Activated T-helper 17 cell treated with anti-CD3 and anti-CD28 coated beads, Interleukin-2, amount 50 U/mL, for 72 hours (primary cell): Measurements from ENCODE around the gene KXD1. TPM values are rescaled to one million over a fixed set of nuclear protein-coding genes. Genes with fewer than 3 reads are reported as not detected.
"Not testable (repeated sequence)": the region's sequence is repeated elsewhere in the genome, so short reads cannot be mapped to it uniquely, and the experiment has no call there.

Experiments used
- ATAC-seq: fragments of 150-1000 bp; cut with Tn5 transposase; replicated peaks from 2 replicates; pipeline ENCODE4 v1.10.0; 2021; ENCODE audit warnings: mild to moderate bottlenecking, moderate library complexity
- H3K27ac Mint-ChIP-seq: one replicate; pipeline ENCODE4 v1.8.0; 2022; ENCODE audit warnings: mixed read lengths
- H3K27me3 Mint-ChIP-seq: one replicate; pipeline ENCODE4 v1.8.0; 2022; ENCODE audit warnings: mixed read lengths
- H3K36me3 Mint-ChIP-seq: one replicate; pipeline ENCODE4 v1.8.0; 2022; ENCODE audit warnings: low read depth, mild to moderate bottlenecking, mixed read lengths
- H3K4me1 Mint-ChIP-seq: one replicate; pipeline ENCODE4 v1.8.0; 2022; ENCODE audit warnings: mixed read lengths
- H3K4me3 Mint-ChIP-seq: one replicate; pipeline ENCODE4 v1.8.0; 2022; ENCODE audit warnings: mild to moderate bottlenecking, mixed read lengths
- H3K9me3 Mint-ChIP-seq: one replicate; pipeline ENCODE4 v1.8.0; 2022; ENCODE audit warnings: mixed read lengths
- total RNA-seq, 2 donors: library from RNA; stranded (reverse); gene quantifications; one replicate each; pipeline ENCODE4 v1.2.3, GENCODE V29; 2022

KXD1 gene
- total RNA-seq, 2 donors from 2014 or later, result 116 to 118 TPM

- Mint-ChIP-seq H3K27me3 (no peaks in the 10 kb centered on the region), H3K9me3 (no peaks in the 10 kb centered on the region), H3K36me3 (peaks cover 14% of the 10 kb centered on the region), H3K4me1 (peaks cover 4% of the 10 kb centered on the region), H3K27ac (no peak overlapping the region), H3K4me3 (no peak overlapping the region)
- ATAC-seq, result no peak
Observed at GRCh38 chr19:18595475-18595874, 37.8 kb downstream of the KXD1 start.

- ATAC-seq, result no peak
- Mint-ChIP-seq H3K9me3 (no peaks in the 10 kb centered on the region), H3K4me3 (no peak overlapping the region), H3K36me3 (peaks cover 1% of the 10 kb centered on the region), H3K4me1 (peaks cover 4% of the 10 kb centered on the region), H3K27me3 (peaks cover 3% of the 10 kb centered on the region), H3K27ac (no peak overlapping the region)
Observed at GRCh38 chr19:18596752-18597157, 39.1 kb downstream of the KXD1 start.

DNA sequence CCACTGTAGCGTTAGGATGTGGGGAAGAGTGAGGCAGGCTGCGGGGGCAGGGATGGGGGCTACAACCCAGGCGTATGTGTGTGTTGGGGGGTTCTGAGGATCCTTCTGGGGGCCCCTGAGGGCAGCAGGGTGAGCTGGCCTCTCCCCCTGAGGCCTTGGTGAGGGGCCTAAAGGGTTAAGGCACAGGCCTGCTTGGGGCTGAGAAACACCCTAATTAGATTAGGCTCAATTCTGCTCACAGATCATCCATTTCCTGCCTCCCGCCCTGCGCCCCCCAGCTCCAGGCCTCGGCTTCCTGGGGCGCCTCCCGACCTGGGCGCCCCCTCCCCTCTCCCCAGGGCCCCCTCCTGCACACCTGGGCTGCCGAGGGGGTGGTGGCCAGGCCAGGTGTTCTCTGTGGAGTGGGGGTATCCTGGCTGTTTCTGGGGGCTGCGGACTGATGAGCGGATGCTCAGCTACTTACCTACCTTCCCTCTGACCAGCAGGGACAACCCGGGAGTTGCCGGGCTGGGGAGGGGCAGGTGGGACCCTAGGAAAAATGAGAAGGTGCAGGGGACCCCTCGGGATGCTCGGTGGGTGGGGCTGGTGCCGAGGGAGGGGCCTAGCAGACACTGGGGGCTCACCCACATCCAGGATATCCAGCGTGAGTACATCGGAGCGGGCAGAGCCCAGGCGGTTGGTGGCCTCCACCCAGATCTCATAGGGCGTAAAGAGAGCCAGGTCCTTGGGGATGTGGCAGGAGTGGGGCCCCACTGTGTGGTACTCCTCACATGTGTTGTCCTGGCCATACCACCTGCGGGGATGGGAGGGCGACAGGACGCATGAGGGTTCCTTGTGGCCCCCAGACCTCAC, 40.4 kb downstream of the KXD1 start:
- Mint-ChIP-seq H3K4me1 (peaks cover 7% of the 10 kb centered on the region), H3K4me3 (no peak overlapping the region), H3K9me3 (no peaks in the 10 kb centered on the region), H3K27ac (no peak overlapping the region), H3K27me3 (peaks cover 7% of the 10 kb centered on the region), H3K36me3 (no peaks in the 10 kb centered on the region)
- ATAC-seq, result no peak

- H3K4me1 Mint-ChIP-seq, result peaks cover 10% of the 10 kb centered on the region
- H3K4me3 Mint-ChIP-seq, result no peak overlapping the region
- no peaks in the 10 kb centered on the region for H3K9me3 Mint-ChIP-seq
- no peaks in the 10 kb centered on the region for H3K36me3 Mint-ChIP-seq
- no peak for ATAC-seq
- H3K27ac Mint-ChIP-seq, result no peak overlapping the region
- H3K27me3 Mint-ChIP-seq, result peaks cover 11% of the 10 kb centered on the region
Observed at GRCh38 chr19:18599485-18599884, 41.8 kb downstream of the KXD1 start.

- not testable (repeated sequence) for ATAC-seq, H3K9me3 Mint-ChIP-seq, H3K4me1 Mint-ChIP-seq, H3K27ac Mint-ChIP-seq, H3K36me3 Mint-ChIP-seq, H3K4me3 Mint-ChIP-seq
- peaks cover 20% of the 10 kb centered on the region for H3K27me3 Mint-ChIP-seq
Observed at GRCh38 chr19:18600692-18601397, 43.2 kb downstream of the KXD1 start.

- no peak for ATAC-seq
- Mint-ChIP-seq H3K4me3 (no peak overlapping the region), H3K27ac (no peak overlapping the region)
Observed at GRCh38 chr19:18601875-18602274, 44.2 kb downstream of the KXD1 start.

DNA sequence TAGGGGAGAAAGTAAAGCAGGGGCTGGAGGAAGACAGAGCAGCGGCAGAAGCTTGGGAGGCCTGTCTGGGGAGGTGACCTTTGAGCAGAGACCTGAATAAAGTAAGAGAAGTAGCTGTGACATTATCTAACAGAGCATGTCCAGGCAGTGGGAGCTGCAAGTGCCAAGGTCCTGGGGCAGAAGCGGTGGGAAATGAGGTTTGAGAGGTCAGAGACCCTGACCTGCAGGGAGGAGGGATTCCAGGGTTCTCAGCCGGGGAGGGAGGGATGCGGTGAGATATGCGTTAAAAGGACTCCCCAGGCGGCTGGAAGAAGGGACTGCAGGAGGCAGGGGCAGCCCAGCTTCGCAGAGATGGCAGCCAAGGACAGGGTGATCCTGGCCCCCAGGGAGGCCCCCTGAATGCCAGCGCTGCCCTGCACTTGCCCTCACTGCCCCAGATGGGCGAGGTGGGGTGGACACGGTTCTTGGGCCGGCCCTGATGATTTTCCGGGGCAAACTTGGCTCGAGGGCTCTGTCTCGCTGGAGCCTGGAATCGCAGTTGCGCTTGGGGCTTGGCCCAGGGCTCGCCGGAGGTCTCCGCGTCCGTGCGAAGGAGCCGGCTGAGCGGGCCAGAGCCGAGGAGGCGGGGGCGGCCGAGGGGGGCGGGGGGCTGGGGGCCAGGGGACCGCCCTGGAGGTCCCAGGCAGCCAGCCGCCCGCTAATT, 45.7 kb downstream of the KXD1 start:
- Mint-ChIP-seq H3K36me3 (no peaks in the 10 kb centered on the region), H3K27me3 (peaks cover 26% of the 10 kb centered on the region)

More at GRCh38 chr19:18601875-18602274, 44.2 kb downstream of the KXD1 start:
- Mint-ChIP-seq H3K36me3 (no peaks in the 10 kb centered on the region), H3K9me3 (no peaks in the 10 kb centered on the region), H3K4me1 (peaks cover 10% of the 10 kb centered on the region), H3K27me3 (peaks cover 20% of the 10 kb centered on the region)

DNA sequence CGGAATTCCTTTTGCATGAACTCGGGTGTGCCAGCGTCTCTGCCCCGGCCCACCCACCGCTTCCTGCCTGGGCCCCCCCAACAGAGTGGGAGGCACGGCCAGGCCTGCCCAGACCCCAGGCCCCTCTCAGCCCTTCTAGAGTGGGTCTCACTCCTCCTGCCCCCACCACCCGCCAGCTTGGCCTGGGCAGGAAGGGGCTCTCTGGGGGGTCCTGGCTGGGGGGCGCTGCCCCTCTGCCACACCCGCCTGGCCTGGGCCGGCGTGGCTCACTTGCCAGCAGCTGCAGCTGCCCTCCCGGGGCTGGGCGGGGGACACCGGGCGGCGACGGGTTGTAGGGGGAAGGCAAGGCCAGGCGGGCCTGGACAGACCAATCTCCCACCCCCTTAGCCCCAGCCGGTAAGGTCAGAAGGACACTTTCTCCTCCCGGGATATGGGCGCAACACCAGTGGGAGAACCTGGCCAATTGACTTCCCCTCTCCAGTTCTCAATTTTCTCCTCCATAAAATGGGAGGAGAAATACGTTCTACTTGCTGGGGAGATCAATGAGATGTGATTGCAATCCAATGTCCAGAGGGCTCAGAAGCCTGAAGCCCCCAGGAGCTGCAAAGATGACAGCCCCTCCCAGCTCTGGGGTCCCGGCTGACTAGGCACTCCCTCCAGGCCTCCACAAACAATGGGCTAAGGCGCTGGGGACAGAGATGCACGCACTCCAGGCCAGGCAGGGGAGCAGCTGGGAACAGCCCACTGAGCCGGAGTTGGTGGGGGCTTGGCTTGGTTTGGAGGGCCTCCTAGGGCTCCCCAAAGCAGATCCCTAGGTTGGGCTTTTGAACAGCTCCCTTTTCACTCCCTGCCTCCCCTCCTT, 46.5 kb downstream of the KXD1 start:
- Mint-ChIP-seq H3K27me3 (peaks cover 33% of the 10 kb centered on the region), H3K36me3 (no peaks in the 10 kb centered on the region), H3K4me3 (no peak overlapping the region)

More for the DNA sequence above, 45.7 kb downstream of the KXD1 start:
- H3K4me1 Mint-ChIP-seq, result peaks cover 10% of the 10 kb centered on the region
- peak; percentile 42 for ATAC-seq
- H3K4me3 Mint-ChIP-seq, result no peak overlapping the region
- no peak overlapping the region for H3K27ac Mint-ChIP-seq
- H3K9me3 Mint-ChIP-seq, result no peaks in the 10 kb centered on the region

GRCh38 chr19:18604820-18605159, 47.1 kb downstream of the KXD1 start:
- H3K27me3 Mint-ChIP-seq, result peaks cover 39% of the 10 kb centered on the region
- no peaks in the 10 kb centered on the region for H3K9me3 Mint-ChIP-seq
- H3K4me1 Mint-ChIP-seq, result peaks cover 10% of the 10 kb centered on the region
- H3K27ac Mint-ChIP-seq, result no peak overlapping the region
- no peak for ATAC-seq
- no peaks in the 10 kb centered on the region for H3K36me3 Mint-ChIP-seq
- H3K4me3 Mint-ChIP-seq, result no peak overlapping the region

More for the DNA sequence above, 46.5 kb downstream of the KXD1 start:
- ATAC-seq, result no peak
- H3K27ac Mint-ChIP-seq, result no peak overlapping the region
- H3K9me3 Mint-ChIP-seq, result no peaks in the 10 kb centered on the region
- peaks cover 10% of the 10 kb centered on the region for H3K4me1 Mint-ChIP-seq

GRCh38 chr19:18605196-18605545, 47.5 kb downstream of the KXD1 start:
- no peak for ATAC-seq
- Mint-ChIP-seq H3K36me3 (no peaks in the 10 kb centered on the region), H3K27me3 (peaks cover 40% of the 10 kb centered on the region), H3K4me1 (peaks cover 10% of the 10 kb centered on the region), H3K27ac (no peak overlapping the region), H3K9me3 (no peaks in the 10 kb centered on the region), H3K4me3 (no peak overlapping the region)

DNA sequence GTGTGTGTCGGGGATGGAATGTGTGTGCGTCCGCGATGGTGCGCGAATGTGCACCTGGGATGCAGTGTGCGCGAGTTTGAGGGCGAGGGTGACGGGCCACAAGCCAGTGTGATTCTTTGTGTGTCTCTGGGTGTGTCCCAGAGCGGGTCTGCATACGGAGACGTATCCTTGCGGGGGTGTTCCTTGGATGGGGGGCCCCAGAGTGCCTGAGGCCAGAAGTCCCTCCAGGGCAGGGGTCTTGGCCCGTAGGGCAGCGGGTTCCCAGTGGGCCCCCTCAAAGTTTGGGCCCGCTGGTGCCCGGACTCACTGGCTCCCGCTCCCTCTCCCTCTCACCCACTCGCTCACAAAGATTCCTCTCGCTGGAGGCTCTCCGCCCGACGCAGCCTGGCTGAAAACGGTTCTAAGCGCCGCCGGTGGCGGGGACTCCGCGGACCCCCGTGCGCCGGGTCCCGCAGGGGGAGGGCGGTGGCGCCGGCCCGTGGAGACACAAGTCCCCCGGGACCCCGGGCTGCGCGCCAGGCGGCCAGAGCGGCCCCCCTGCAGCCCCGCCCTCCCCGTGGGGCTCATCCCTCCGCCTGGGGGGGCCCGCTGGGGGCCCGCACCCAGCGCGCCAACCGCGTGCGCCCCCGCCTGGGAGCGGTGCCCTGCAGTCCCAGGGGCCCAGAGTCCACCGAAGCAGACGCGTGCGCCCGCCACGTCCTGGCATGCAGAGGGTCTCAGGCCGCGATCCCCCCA, 48.0 kb downstream of the KXD1 start:
- Mint-ChIP-seq H3K9me3 (no peaks in the 10 kb centered on the region), H3K27ac (no peak overlapping the region), H3K27me3 (peaks cover 40% of the 10 kb centered on the region), H3K4me1 (peaks cover 10% of the 10 kb centered on the region), H3K36me3 (no peaks in the 10 kb centered on the region), H3K4me3 (no peak overlapping the region)
- no peak for ATAC-seq

DNA sequence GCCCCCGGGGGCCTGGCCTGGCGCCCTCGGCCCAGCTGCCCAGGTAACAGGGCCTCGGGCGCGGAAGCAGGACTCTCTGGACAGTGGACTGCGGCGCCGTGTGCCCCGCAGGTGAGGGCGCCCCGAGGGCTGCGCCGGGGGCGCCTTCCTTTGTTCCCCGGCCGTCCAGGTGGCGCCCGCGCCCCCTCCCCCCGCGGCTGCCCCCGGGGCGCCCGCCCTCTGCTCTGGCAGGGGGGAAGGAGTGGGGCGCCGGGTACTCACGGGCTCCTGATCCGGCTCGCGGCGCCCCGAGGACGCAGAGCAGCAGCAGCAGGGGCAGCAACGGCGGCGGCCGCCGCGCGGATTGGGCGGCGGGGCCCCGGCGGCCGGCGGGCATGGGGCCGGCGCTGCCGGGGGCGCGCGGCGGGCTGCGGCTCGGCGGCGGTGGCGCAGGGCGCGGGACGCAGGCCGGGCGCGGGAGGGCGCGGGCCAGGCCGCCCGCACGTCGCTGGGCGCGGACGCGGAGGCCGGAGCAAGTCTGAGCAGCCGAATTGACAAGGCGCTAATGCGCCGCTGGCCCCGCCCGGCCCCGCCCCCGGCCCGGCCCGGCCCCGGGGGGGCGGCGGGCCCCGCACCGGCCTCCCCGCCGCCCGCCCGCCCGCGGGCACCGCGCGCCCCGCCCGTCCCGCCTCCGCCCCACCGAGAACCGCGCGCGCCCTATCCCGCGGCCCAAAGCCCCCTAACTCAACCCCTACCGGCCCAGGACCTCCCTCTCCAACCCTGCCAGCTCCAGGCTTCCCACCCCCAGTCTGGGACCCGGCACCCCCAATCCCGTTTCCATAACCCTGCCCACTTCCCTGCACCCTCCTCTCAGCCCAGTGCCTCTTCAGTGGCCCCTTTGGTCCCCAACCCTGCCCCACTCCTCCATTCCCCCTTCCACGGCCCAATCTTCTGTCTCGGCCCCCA, 48.9 kb downstream of the KXD1 start, which contains the start of gene CRLF1:
Gene CRLF1, minus strand, starts transcription at position 519 of the 945 bp plus-strand sequence. Its CDS starts 143 bp downstream, at position 376.
- no peak for ATAC-seq
- Mint-ChIP-seq H3K27ac (no peak within 1 kb of the TSS), H3K9me3 (no peaks in the 10 kb centered on the region), H3K4me1 (peaks cover 15% of the 10 kb centered on the region), H3K36me3 (no peaks in the 10 kb centered on the region), H3K4me3 (peak within 1 kb of the TSS; percentile 5), H3K27me3 (peaks cover 44% of the 10 kb centered on the region)
